Vagina (tissue), 2 donors: ENCODE data around the gene P2RX7.

Experiments used
- POLR2AphosphoS5 ChIP-seq, 2 donors: sonication (generic); formaldehyde crosslinking; IDR thresholded peaks; one replicate each; pipeline ENCODE4 v1.9.0; 2017; ENCODE audit warnings: antibody characterized with exemption in 2 of 2, mild to moderate bottlenecking in 2 of 2, low read depth in 1 of 2; ENCODE audit not compliant: insufficient read depth in 1 of 2
- TF ChIP-seq, protein P1 (sequence below), 3 experiments: fragments of 450-650 bp in 2 of 3; fragments of 200-600 bp in 1 of 3; sonication (generic) in 1 of 3; IDR thresholded peaks; one replicate each; pipeline ENCODE4 v1.5.1; 2017 to 2019; ENCODE audit warnings: antibody characterized with exemption in 3 of 3, mild to moderate bottlenecking in 2 of 3, moderate library complexity in 2 of 3

DNA sequence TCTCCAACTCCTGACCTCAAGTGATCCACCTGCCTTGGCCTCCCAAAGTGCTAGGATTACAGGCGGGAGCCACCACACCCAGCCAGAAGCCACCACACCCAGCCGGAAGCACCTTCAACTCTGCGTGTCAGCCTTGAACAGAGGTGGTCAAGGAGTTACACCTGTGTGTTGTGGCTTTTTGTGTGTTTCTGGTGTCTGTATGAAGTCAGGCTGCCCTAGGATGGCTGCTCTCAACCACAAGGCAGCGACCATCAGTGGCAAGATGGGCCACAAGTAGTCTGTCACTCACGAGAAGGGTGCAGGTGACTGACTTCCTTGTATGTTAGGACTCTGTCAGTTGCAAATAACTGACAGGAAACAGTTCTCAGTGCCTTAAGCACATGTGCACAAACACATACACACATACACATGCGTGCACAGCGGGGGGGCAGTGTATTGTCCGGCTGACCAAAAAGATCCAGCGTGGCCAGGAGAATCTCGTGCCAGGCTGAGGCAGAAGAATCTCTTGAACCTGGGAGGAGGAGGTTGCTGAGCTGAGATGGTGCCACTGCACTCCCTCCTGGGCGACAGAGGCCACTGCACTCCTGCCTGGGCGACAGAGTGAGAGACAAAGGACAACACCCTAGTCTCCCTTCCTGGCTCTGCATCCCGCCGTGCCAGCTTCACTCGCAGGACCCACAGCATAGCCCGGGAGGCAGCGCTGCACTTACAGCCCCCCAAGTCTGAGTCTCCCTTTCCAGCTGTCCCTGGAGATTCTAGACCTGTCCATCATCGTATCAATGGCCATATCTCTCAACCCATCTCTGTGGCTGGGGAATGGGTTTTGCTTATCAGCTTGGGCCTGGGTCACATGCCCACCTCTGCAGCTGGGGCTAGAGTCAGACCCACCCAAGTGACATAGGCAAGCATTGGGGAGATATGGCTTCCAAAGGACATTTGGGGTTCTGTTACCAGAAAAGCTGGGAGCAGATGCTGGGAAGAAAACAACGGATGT lies 90.9 kb downstream of the P2RX7 start:
- TF ChIP-seq, protein P1, sequence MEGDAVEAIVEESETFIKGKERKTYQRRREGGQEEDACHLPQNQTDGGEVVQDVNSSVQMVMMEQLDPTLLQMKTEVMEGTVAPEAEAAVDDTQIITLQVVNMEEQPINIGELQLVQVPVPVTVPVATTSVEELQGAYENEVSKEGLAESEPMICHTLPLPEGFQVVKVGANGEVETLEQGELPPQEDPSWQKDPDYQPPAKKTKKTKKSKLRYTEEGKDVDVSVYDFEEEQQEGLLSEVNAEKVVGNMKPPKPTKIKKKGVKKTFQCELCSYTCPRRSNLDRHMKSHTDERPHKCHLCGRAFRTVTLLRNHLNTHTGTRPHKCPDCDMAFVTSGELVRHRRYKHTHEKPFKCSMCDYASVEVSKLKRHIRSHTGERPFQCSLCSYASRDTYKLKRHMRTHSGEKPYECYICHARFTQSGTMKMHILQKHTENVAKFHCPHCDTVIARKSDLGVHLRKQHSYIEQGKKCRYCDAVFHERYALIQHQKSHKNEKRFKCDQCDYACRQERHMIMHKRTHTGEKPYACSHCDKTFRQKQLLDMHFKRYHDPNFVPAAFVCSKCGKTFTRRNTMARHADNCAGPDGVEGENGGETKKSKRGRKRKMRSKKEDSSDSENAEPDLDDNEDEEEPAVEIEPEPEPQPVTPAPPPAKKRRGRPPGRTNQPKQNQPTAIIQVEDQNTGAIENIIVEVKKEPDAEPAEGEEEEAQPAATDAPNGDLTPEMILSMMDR (IDR thresholded peaks at IDR 0.05) = no peak
- no peak for TF ChIP-seq POLR2AphosphoS5 (IDR thresholded peaks at IDR 0.05; ENCODE audit: insufficient read depth in 1 of 2, low read depth in 1 of 2)
